Measurements from ENCODE around the gene HNRNPDL.
"Not testable (repeated sequence)": the region's sequence is repeated elsewhere in the genome, so short reads cannot be mapped to it uniquely, and the experiment has no call there.

Gene HNRNPDL

DNA sequence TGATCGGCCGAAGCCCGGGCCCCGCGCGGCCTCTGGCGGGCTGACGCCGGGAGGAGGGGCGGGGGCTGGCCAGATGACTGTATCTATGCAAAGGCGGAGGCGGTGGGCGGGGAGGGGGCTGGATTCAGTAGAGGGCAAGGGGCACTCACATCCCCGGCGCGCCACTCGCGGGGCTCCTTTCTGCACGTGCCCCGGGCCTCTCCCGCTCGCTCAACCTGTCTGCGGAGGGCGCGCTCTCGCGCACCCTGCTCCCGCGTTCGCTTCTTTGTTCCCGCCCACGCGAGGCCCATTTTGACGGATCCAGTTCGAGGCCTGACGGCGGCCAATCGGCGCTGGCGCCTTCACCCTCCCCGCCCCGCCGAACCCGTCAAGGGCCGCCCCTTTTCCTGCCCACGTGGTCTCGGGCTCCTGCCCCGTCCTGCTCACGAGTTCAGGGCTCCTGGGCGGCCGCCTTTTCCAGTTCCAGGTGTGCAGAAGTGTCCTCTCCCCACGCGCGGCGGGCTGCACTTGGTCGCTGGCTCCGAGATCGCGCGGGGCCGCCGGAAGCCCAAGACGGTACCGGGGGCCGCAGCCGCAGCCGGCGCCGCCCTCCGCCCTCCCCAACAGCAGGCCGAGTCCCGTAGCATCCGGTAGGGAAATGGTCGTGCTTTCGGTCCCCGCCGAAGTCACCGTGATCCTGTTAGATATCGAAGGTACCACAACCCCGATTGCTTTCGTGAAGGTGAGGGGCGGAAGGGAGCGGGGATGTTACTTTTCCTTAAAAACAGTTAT is at the start of gene HNRNPDL, which contains the start of gene ENOPH1:
Gene HNRNPDL (minus strand): TSS at position 270 of the 771 bp plus-strand sequence. CDS start 772 bp downstream, outside the sequence.
Gene ENOPH1 (plus strand): TSS at position 398 of the 771 bp plus-strand sequence. CDS start 240 bp downstream, at position 638.
- DNase-seq: peak; percentile 99

DNA sequence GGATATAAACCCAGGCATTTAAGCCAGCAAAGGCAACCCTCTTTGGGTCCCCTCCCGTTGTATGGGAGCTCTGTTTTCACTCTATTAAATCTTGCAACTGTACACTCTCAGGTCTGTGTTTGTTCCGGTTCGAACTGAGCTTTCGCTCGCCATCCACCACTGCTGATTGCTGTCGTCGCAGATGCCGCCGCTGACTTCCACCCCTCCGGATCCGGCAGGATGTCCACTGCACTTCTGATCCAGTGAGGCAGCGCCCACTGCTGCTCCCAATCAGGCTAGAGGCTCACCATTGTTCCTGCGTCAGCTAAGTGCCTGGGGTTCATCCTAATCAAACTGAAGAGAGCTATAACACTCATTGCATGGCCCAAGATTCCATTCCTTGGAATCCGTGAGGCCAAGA is 49.3 kb upstream of the HNRNPDL start:
- DNase-seq: no peak

GRCh38 chr4:82477469-82477868 is 47.2 kb upstream of the HNRNPDL start:
- DNase-seq: not testable (repeated sequence)

- not testable (repeated sequence) for DNase-seq
Measured at GRCh38 chr4:82475931-82476330, 45.7 kb upstream of the HNRNPDL start.

- no peak for DNase-seq
Measured at GRCh38 chr4:82473621-82474164, 43.4 kb upstream of the HNRNPDL start.

DNA sequence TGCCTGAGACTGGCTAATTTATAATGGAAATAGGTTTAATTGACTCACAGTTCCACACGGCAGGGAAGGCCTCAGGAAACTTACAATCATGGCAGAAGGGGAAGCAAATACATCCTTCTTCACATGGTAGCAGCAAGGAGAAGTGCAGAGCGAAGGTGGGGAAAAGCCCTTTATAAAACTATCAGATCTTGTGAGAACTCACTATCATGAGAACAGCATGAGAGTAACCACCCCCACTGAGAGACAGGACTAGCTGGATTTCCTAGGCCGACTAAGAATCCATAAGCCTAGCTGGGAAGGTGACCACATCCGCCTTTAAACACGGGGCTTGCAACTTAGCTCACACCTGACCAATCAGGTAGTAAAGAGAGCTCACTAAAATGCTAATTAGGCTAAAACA is 42.8 kb upstream of the HNRNPDL start:
- not testable (repeated sequence) for DNase-seq

DNA sequence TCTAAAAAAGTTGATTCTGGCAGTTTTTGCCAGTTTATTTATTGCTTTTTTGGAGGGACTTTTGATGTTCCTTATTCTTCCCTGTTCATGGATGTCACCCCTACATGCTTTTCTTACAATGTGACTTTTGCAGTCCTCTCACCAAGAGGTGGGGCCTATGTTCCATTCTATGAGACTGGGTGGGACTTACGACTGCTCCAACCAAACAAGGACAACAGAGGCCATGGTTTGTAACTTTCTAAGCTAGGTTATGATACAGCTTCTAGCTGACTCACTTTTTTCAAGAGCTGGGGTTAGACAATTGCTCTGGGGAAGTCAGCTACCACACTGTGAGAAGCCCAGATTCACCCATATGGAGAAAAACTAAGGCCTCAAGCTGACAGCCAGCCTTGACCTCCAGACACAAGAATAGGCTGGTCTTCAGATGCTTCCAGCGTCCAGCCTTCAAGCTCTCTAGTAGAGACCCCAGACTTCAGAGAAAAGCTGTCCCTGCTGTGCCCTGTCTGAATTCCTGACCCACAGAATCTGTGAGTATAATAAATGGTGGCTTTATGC is 39.6 kb upstream of the HNRNPDL start:
- no peak for DNase-seq

DNA sequence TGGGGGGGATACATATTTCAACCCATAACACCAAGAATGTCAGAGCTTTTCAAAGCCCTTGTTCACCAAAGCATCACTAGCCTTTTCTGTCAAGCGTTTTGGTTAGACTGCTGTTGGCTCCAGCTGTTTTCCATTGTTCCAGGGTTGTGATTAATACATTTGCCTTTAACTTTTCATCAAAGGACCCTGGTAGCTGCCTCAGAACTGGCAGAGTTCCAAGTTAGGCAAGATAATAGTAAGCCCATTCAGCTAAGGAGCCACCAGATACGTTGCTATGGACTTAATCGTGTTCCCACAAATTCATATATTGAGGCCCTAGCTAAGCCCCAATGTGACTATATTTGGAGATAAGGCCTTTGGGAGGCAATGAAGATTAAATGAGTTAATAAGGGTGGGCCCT is 37.2 kb upstream of the HNRNPDL start:
- no peak for DNase-seq

DNA sequence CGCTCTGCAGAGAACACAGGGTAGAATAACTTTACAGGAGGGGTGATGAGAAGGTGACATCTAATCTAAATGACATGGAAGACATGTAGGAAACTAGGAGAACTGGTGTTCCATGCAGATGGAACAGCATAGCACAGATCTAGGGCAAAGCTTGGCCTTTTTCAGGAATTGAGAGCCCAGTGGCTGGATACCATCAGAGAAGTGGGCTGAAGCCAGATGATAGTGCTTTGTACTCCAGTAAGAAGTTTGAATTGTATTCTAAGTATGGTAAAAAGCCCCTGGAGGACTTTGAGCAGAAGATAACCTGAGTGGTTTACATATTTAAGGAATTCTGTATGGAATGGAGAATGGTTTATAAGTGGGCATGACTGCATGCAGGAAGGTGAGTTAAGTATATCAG is 33.0 kb upstream of the HNRNPDL start:
- DNase-seq: no peak

DNA sequence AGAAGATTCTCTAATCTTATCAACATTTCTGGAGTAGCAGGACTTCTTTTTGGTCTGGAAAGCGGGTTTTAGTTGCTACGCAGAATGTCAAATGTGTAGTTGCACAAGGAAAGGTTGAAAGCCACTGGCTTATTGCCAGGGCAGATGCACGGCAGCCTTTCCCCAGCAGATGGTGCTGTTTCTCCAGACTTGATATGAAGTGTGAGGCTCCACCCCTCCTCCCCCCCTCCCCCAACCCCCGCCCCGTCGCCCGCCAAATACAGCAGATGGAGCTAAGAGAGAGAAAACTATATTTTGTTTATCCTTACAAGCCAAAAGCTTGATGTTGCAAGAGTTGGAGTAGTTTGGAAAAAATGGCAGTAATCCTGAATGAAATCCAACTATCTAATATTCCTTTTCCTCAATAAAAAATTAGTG is 32.2 kb upstream of the HNRNPDL start:
- peak; percentile 82 for DNase-seq

DNA sequence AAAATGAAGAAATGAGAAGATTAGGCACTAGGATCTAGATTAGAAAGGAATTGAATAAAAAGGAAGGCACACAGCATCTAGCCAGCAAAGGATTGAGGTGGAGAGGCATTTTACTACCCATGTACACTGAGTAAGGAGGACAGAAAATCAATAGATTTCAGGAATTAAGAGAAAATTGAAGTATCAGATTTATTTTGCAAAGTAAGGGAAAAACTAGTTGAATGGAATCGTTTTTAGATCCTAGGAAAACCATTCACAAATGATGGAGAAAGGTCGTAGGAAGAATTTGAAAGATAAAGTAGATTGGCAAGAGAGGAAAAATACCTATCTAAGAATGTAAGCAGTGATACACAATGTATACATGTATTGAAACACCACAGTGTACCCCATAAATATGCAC is 31.4 kb upstream of the HNRNPDL start:
- no peak for DNase-seq

GRCh38 chr4:82458729-82459128 is 28.5 kb upstream of the HNRNPDL start:
- DNase-seq: no peak

GRCh38 chr4:82457266-82457665 is 27.0 kb upstream of the HNRNPDL start:
- no peak for DNase-seq

DNA sequence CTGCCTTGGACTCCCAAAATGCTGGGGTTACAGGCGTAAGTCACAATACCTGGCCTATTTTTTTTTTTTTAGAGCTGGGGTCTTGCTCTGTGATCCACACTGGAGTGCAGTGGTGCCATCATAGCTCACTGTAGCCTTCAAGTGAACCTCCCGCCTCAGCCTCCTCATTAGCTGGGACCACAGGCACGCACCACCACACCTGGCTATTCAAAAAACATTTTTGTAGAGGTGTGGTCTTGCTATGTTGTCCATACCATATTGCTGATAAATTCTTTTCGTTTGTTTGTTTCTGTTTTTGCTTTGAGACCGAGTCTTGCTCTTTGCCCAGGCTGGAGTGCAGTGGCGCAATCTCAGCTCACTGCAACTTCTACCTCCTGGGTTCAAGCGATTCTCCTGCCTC is 21.8 kb upstream of the HNRNPDL start:
- DNase-seq: no peak

DNA sequence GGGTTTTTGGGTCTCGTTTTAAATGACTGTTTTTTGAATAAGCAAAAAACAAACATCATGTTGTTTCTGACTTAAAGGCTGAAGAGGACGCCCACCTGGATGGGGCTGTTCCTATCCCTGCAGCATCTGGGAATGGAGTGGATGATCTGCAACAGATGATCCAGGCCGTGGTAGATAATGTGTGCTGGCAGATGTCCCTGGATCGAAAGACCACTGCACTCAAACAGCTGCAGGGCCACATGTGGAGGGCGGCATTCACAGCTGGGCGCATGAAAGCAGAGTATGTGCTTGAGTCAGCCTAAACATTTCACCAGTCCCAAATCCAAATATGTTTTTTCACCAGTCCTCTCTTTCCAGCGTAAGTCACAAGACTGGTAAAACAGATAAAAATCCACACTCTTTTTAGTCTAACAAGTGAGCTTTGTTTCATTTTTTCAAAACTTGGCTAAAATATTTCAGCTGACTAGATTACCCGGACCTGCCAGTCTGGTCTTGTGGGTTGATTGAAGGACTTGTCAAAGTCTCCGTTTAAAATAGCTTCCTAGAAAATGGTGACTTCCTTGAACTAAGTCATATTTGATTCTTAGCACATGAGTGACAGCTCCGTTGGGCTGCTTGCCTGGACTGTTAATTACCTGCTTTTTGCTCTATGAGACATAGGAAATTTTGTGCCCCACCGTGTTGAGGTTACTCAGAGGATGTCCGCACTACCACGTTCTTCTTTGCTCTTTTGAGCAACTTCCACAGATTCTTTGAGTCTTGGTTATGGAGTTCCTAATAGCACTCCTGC is 20.9 kb upstream of the HNRNPDL start:
- no peak for DNase-seq

DNA sequence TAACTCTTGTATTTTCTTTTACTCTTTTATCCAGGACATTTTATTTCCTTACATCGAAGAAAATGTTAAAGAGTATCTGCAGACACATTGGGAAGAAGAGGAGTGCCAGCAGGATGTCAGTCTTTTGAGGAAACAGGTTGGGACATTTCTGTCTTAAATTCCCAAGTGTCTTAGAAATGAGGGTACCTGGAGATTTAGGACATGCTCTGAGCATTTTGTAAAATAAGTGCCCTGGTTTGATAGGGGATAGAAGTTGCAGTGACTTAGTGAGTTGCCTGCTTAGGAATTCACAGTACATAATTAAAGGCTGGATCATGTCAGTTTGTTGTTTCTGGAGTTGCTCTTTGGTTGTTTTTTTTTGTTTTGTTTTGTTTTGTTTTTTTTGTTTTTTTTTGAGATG is 17.6 kb upstream of the HNRNPDL start:
- no peak for DNase-seq

GRCh38 chr4:82439088-82439487 is 8.8 kb upstream of the HNRNPDL start:
- no peak for DNase-seq

DNA sequence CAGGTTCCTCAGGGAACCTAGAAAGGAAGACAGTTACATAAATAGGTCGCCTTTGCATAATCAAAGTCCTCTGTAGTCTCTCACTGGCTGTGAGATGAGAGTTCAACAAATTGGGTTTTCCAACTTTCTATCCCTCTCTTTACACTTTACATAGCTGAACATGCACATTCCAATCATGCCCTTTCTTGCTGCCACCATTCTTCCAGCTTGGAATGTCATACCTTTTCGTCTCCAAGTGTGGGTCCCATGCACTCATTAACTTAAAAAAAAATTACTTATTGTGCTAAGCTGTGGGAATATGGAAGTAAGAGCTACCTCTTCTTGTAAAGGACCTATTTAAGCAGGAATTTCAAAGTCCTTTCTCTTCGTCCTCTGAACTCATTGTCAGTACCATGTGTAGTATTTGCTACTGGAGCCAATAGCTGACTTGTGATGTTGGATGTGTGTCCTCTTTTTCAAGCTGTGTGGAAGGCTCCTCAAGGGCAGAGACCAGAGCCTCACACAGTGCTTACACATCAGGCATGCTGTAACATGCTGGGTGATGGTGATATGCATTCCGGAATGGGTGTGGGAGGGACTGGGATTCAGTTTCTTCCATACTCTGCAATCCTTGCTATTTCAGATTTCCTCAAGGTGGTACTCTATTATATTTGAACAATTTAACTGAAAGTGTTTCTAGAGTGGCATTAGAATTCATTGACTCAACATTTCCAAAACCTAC is 7.2 kb upstream of the HNRNPDL start:
- no peak for DNase-seq

- no peak for DNase-seq
Measured at GRCh38 chr4:82436780-82437179, 6.5 kb upstream of the HNRNPDL start.

DNA sequence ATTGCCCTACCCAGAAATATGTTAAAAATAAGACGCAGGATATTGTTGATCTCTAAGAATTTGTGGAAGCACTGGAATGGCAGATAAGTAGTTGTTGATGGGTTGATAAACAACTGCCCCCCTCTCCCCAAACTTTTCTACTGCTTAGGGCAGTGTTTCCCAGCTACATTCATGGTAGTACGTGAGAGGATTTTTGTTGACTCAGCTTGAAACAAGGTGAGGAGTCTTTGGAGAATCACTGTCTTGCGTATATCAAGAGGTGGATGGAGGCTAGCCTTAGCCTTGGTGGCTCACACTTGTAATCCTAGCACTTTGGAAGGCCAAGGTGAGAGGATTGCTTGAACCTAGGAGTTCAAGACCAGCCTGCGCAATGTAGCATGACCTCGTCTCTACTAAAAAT is 5.9 kb upstream of the HNRNPDL start:
- no peak for DNase-seq

DNA sequence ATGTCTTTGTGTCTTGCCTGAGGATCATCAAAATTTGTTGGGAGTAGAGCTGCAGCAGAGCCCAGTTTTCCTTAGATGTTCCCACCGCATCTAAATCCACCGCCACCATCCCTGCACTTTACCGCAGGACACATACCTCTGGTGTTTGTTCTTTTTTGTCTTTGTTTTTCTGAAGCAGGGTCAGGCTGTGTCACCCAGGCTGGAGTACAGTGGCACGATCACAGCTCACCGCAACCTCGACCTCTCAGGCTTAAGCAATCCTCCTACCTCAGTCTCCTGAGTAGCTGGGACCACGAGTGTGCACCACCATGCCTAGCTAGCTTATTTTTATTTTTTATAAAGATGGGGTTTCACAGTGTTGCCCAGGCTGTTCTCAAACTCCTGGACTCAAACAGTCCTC is 4.7 kb upstream of the HNRNPDL start:
- DNase-seq: no peak

DNA sequence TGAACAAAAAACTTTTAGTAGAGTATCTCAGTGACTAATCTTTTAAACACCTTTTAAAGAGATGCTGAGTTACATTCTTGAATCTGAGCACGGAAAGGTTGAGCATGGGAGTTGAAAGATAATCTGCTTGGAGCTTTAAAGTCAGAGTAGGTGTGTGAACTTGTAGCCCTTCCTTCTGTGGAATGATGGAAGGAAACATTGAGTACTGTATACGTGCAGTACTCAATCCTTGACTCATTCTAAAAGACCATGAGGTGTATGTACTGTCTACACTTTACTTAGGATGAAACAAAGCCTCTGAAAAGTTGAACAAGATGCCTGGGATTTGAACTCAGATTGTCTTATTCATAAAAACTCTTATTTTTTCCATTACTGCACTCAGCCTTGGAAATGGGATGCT is 3.5 kb upstream of the HNRNPDL start:
- DNase-seq: no peak

GRCh38 chr4:82432596-82432995 is 2.3 kb upstream of the HNRNPDL start:
- DNase-seq: no peak

Measured in activated naive CD4-positive, alpha-beta T cell treated with Interleukin-2 at 50 U/mL for 16 hours (primary cell).